Gastrocnemius medialis (tissue), 4 donors: ENCODE measurements around the gene INTS11.

ENCODE experiments used
- POLR2A ChIP-seq, 2 donors: fragments of 450-650 bp; IDR thresholded peaks; one replicate each; pipeline ENCODE4 v1.6.1; 2017; ENCODE audit warnings: antibody characterized with exemption in 2 of 2, mild to moderate bottlenecking in 2 of 2, moderate library complexity in 2 of 2
- TF ChIP-seq, protein P1 (sequence below), 5 experiments: fragments of 450-650 bp in 3 of 5; fragments of 200-600 bp in 2 of 5; sonication (generic) in 2 of 5; IDR thresholded peaks in 4 of 5; conservative IDR thresholded peaks in 1 of 5; 1 replicate in 4 of 5; 2 replicates in 1 of 5; pipeline ENCODE4 v1.5.1; 2016 to 2019; ENCODE audit warnings: antibody characterized with exemption in 5 of 5, mild to moderate bottlenecking in 3 of 5, moderate library complexity in 3 of 5

DNA sequence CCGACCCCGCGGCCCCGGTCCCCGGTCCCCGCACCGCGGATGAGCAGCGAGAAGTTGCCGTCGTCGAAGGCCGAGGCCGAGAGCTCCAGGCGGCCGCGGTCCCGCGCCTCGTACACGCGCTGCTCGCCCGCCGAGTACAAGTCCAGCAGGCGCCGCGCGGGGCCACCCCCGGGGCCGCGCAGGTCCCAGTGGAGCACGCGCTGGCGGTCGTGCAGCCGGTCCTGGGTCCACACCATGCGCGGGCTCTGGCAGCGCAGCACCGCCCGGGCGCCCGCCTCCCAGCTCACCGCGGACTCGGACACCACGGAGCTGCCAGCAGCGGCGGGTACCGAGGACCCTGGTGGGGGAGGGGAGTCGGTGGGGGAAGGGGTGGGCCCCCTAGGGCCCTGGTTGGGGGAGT is 31.0 kb upstream of the INTS11 start:
- TF ChIP-seq, protein P1, sequence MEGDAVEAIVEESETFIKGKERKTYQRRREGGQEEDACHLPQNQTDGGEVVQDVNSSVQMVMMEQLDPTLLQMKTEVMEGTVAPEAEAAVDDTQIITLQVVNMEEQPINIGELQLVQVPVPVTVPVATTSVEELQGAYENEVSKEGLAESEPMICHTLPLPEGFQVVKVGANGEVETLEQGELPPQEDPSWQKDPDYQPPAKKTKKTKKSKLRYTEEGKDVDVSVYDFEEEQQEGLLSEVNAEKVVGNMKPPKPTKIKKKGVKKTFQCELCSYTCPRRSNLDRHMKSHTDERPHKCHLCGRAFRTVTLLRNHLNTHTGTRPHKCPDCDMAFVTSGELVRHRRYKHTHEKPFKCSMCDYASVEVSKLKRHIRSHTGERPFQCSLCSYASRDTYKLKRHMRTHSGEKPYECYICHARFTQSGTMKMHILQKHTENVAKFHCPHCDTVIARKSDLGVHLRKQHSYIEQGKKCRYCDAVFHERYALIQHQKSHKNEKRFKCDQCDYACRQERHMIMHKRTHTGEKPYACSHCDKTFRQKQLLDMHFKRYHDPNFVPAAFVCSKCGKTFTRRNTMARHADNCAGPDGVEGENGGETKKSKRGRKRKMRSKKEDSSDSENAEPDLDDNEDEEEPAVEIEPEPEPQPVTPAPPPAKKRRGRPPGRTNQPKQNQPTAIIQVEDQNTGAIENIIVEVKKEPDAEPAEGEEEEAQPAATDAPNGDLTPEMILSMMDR (IDR thresholded peaks at IDR 0.05 in 4 of 5, conservative IDR thresholded peaks at IDR 0.05 in 1 of 5), result no peak
- TF ChIP-seq POLR2A (IDR thresholded peaks at IDR 0.05), result no peak
